ENCODE data around the gene MMP24. TPM values are rescaled to one million over a fixed set of nuclear protein-coding genes. Genes with fewer than 3 reads are reported as not detected.

Gene MMP24
- total RNA-seq, 4 donors from 2014 or later = 0.21 to 0.78 (median 0.66) TPM; not detected in 1

- peak overlapping the region in 1 of 4 donors; percentile 14 for H3K4me3 ChIP-seq
Observed at GRCh38 chr20:35207950-35208611, 18.4 kb upstream of the MMP24 start.

GRCh38 chr20:35215066-35215956 lies 11.2 kb upstream of the MMP24 start:
- Histone ChIP-seq H3K4me1 (no peaks in the 10 kb centered on the region), H3K27me3 (no peaks in the 10 kb centered on the region), H3K9me3 (no peaks in the 10 kb centered on the region), H3K27ac (no peak overlapping the region), H3K36me3 (peaks cover 0 to 44% (median 0%) of the 10 kb centered on the region in 3 donors), H3K4me3 (no peak overlapping the region)
- WGBS, 2 donors = 81 to 85% methylated on average over 12 of the region's 12 CpGs
- no peak for DNase-seq (ENCODE audit: low spot score in 2 of 2)
- TF ChIP-seq POLR2A (IDR thresholded peaks at IDR 0.05) (no peak), CTCF (IDR thresholded peaks at IDR 0.05) (no peak), EP300 (IDR thresholded peaks at IDR 0.05) (no peak)

More at GRCh38 chr20:35207950-35208611, 18.4 kb upstream of the MMP24 start:
- peak overlapping the region; percentile 53 to 85 (median 75) for H3K27ac ChIP-seq
- H3K27me3 ChIP-seq = no peaks in the 10 kb centered on the region
- no peaks in the 10 kb centered on the region for H3K9me3 ChIP-seq
- WGBS, 2 donors = 24 to 30% methylated on average over 8 of the region's 8 CpGs
- peaks cover 0 to 24% (median 0%) of the 10 kb centered on the region in 3 donors for H3K36me3 ChIP-seq
- TF ChIP-seq EP300 (IDR thresholded peaks at IDR 0.05) = peak; percentile 13 to 67
- peak; percentile 65 to 93 (median 74) for TF ChIP-seq CTCF (IDR thresholded peaks at IDR 0.05)
- TF ChIP-seq POLR2A (IDR thresholded peaks at IDR 0.05) = no peak
- H3K4me1 ChIP-seq = peaks cover 0 to 17% (median 0%) of the 10 kb centered on the region in 4 donors
- peak; percentile 60 to 96 for DNase-seq (ENCODE audit: low spot score in 2 of 2)

DNA sequence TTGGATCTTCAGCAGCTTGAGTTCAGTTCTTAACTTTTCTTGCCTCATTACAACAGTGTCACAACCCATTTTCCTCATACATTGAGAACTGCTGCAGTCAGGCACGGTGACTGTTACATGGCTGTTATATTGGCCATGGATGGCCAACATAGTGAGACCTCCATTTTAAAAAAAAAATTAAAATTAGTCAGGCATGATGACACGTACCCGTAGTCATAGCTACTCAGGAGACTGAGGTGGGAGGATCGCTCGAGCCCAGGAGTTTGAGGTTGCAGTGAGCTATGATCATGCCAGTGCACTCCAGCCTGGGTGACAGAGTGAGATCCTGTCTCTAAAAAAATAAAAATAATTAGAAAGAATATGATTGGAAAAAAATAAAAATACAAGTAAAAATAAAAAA lies 9.9 kb upstream of the MMP24 start:
- H3K4me3 ChIP-seq = no peak overlapping the region
- DNase-seq (ENCODE audit: low spot score in 2 of 2) = no peak
- H3K27ac ChIP-seq = no peak overlapping the region
- H3K27me3 ChIP-seq = no peaks in the 10 kb centered on the region
- 90 to 92% methylated on average over 5 of the region's 5 CpGs for WGBS, 2 donors
- H3K9me3 ChIP-seq = no peaks in the 10 kb centered on the region
- H3K36me3 ChIP-seq = peaks cover 0 to 35% (median 0%) of the 10 kb centered on the region in 3 donors
- TF ChIP-seq POLR2A (IDR thresholded peaks at IDR 0.05) (no peak), EP300 (IDR thresholded peaks at IDR 0.05) (no peak), CTCF (IDR thresholded peaks at IDR 0.05) (no peak)
- no peaks in the 10 kb centered on the region for H3K4me1 ChIP-seq

DNA sequence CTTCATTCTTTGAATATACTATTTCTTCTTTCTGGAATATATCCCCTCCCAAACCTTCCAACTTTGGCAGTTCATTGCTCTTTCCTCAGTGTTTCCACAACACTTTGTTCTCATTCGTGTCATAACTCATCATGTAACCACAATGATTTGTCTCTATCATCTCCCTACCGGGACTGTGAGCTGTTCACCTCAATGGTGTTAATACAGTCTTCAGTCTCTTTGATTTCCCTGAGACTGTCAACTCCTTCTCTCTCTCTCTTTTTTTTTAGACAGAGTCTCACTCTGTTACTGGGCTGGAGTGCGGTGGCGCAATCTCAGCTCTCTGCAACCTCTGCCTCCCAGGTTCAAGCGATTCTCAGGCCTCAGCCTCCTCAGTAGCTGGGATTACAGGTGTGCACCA lies 2.5 kb upstream of the MMP24 start:
- Histone ChIP-seq H3K27ac (no peak overlapping the region), H3K27me3 (peaks cover 0 to 8% of the 10 kb centered on the region in 2 donors), H3K9me3 (no peaks in the 10 kb centered on the region), H3K4me3 (no peak overlapping the region), H3K4me1 (peaks cover 0 to 12% (median 0%) of the 10 kb centered on the region in 4 donors), H3K36me3 (no peaks in the 10 kb centered on the region)
- TF ChIP-seq CTCF (IDR thresholded peaks at IDR 0.05) (no peak), EP300 (IDR thresholded peaks at IDR 0.05) (no peak), POLR2A (IDR thresholded peaks at IDR 0.05) (no peak)
- DNase-seq (ENCODE audit: low spot score in 2 of 2) = no peak
- 90 to 92% methylated on average over 5 of the region's 5 CpGs for WGBS, 2 donors

DNA sequence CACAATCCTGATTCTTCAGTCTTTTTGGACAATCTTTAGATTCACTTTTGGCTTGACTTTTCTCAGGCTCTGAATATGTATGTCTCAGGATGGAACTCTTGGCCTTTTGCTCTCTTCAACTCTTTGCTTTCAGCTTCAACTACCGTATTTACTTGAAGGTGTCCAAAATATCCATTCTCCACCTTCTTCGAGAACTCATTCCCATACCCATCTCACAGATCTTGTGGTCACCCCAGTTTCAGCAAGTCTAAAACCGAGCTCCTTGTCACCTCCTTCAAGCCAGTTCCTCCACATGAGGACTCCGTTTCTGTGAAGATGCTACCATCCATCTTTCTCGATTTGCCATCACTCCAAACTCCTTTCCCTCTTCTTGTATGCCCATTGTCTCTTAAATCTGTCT lies 2.0 kb upstream of the MMP24 start:
- Histone ChIP-seq H3K4me3 (no peak overlapping the region), H3K9me3 (no peaks in the 10 kb centered on the region), H3K4me1 (peaks cover 0 to 12% (median 0%) of the 10 kb centered on the region in 4 donors), H3K36me3 (no peaks in the 10 kb centered on the region), H3K27me3 (peaks cover 0 to 8% of the 10 kb centered on the region in 2 donors), H3K27ac (no peak overlapping the region)
- no peak for TF ChIP-seq EP300 (IDR thresholded peaks at IDR 0.05)
- TF ChIP-seq CTCF (IDR thresholded peaks at IDR 0.05) = no peak
- TF ChIP-seq POLR2A (IDR thresholded peaks at IDR 0.05) = no peak
- WGBS, 2 donors = 93 to 99% methylated on average over 5 of the region's 5 CpGs
- DNase-seq (ENCODE audit: low spot score in 2 of 2) = no peak

All from tibial nerve (tissue), 4 donors.